Inferior parietal cortex (tissue), 1 donor: ENCODE results near the gene PGK1.
"Not testable (repeated sequence)": the region's sequence is repeated elsewhere in the genome, so short reads cannot be mapped to it uniquely, and the experiment has no call there.

Experiments
- DNase-seq: peaks from one replicate; pipeline ENCODE4 v3.0.0-alpha.2; 2016; ENCODE audit errors: extremely low spot score

The PGK1 gene

GRCh38 chrX:78103623-78104446 lies at the start of gene PGK1:
Gene PGK1 (plus strand): TSS chrX:78104248. CDS start chrX:78104341, 93 bp downstream.
- DNase-seq, result peak; percentile 88

GRCh38 chrX:78063687-78064086 lies 40.4 kb upstream of the PGK1 start:
- no peak for DNase-seq

- no peak for DNase-seq
Measured at GRCh38 chrX:78064152-78064551, 39.9 kb upstream of the PGK1 start.

- DNase-seq, result peak; percentile 14
Measured at GRCh38 chrX:78064698-78065601, 39.1 kb upstream of the PGK1 start.

- no peak for DNase-seq
Measured at GRCh38 chrX:78066110-78066509, 37.9 kb upstream of the PGK1 start.

- DNase-seq, result no peak
Measured at GRCh38 chrX:78071331-78071730, 32.7 kb upstream of the PGK1 start.

- DNase-seq, result not testable (repeated sequence)
Measured at GRCh38 chrX:78073147-78074077, 30.6 kb upstream of the PGK1 start.

GRCh38 chrX:78074088-78074487 lies 30.0 kb upstream of the PGK1 start:
- DNase-seq, result no peak

GRCh38 chrX:78075787-78076389 lies 28.2 kb upstream of the PGK1 start:
- DNase-seq, result no peak

GRCh38 chrX:78081413-78081812 lies 22.6 kb upstream of the PGK1 start:
- not testable (repeated sequence) for DNase-seq

- DNase-seq, result no peak
Measured at GRCh38 chrX:78092296-78092695, 11.8 kb upstream of the PGK1 start.

- DNase-seq, result no peak
Measured at GRCh38 chrX:78098108-78098507, 5.9 kb upstream of the PGK1 start.

- DNase-seq, result no peak
Measured at GRCh38 chrX:78102091-78102490, 2.0 kb upstream of the PGK1 start.

GRCh38 chrX:78103001-78103622 lies 936 bp upstream of the PGK1 start:
- DNase-seq, result no peak

- DNase-seq, result peak; percentile 16
Measured at GRCh38 chrX:78104447-78105176, 564 bp downstream of the PGK1 start.

- no peak for DNase-seq
Measured at GRCh38 chrX:78105944-78106650, 2.0 kb downstream of the PGK1 start.

GRCh38 chrX:78106651-78106986 lies 2.6 kb downstream of the PGK1 start:
- no peak for DNase-seq

GRCh38 chrX:78109458-78109857 lies 5.4 kb downstream of the PGK1 start:
- no peak for DNase-seq

- no peak for DNase-seq
Measured at GRCh38 chrX:78111140-78111931, 7.3 kb downstream of the PGK1 start.
